Endothelial cell (in vitro differentiated cells): ENCODE data around the gene MAPKAPK2. TPM values are rescaled to one million over a fixed set of nuclear protein-coding genes. Genes with fewer than 3 reads are reported as not detected.

Experiments
- DNase-seq: peaks from one replicate; pipeline ENCODE4 v3.0.0; 2021; ENCODE audit warnings: low spot score
- H3K27ac Mint-ChIP-seq: one replicate; pipeline ENCODE4 v1.8.0; 2021; ENCODE audit warnings: mixed read lengths, inconsistent platforms; ENCODE audit not compliant: unreplicated experiment
- H3K27me3 Mint-ChIP-seq: one replicate; pipeline ENCODE4 v1.8.0; 2021; ENCODE audit warnings: mild to moderate bottlenecking, moderate library complexity, mixed read lengths, inconsistent platforms; ENCODE audit not compliant: unreplicated experiment
- H3K36me3 Mint-ChIP-seq: one replicate; pipeline ENCODE4 v1.8.0; 2021; ENCODE audit warnings: mild to moderate bottlenecking, low read depth, mixed read lengths, inconsistent platforms; ENCODE audit not compliant: unreplicated experiment
- H3K4me1 Mint-ChIP-seq: one replicate; pipeline ENCODE4 v1.8.0; 2021; ENCODE audit warnings: mild to moderate bottlenecking, mixed read lengths, inconsistent platforms; ENCODE audit not compliant: unreplicated experiment
- H3K4me3 Mint-ChIP-seq: one replicate; pipeline ENCODE4 v1.8.0; 2021; ENCODE audit warnings: mild to moderate bottlenecking, mixed read lengths, inconsistent platforms; ENCODE audit not compliant: unreplicated experiment
- H3K9me3 Mint-ChIP-seq: one replicate; pipeline ENCODE4 v1.8.0; 2021; ENCODE audit warnings: mixed read lengths, inconsistent platforms; ENCODE audit not compliant: unreplicated experiment
- CTCF ChIP-seq: fragments of 200-600 bp; sonication (generic); IDR thresholded peaks from one replicate; pipeline ENCODE4 v1.5.0; 2021; ENCODE audit warnings: antibody characterized with exemption; ENCODE audit not compliant: unreplicated experiment
- total RNA-seq: library from RNA; stranded (reverse); fragmentation: NEBNext Ultra II Directional; extraction: Animal tissue kit (Norgen Biotek cat#: 25700); gene quantifications from one replicate; pipeline ENCODE4 v1.2.1, GENCODE V29; 2021; ENCODE audit not compliant: unreplicated experiment

Gene MAPKAPK2
- total RNA-seq, 1 donor from 2014 or later = 109 TPM

- H3K27me3 Mint-ChIP-seq = peaks cover 8% of the 10 kb centered on the region
- no peak overlapping the region for H3K4me3 Mint-ChIP-seq
- H3K36me3 Mint-ChIP-seq = no peaks in the 10 kb centered on the region
- H3K9me3 Mint-ChIP-seq = no peaks in the 10 kb centered on the region
- DNase-seq = no peak
- TF ChIP-seq CTCF = no peak
- no peak overlapping the region for H3K27ac Mint-ChIP-seq
- H3K4me1 Mint-ChIP-seq = peaks cover 34% of the 10 kb centered on the region
Measured at GRCh38 chr1:206769304-206769731, 84.6 kb downstream of the MAPKAPK2 start.

DNA sequence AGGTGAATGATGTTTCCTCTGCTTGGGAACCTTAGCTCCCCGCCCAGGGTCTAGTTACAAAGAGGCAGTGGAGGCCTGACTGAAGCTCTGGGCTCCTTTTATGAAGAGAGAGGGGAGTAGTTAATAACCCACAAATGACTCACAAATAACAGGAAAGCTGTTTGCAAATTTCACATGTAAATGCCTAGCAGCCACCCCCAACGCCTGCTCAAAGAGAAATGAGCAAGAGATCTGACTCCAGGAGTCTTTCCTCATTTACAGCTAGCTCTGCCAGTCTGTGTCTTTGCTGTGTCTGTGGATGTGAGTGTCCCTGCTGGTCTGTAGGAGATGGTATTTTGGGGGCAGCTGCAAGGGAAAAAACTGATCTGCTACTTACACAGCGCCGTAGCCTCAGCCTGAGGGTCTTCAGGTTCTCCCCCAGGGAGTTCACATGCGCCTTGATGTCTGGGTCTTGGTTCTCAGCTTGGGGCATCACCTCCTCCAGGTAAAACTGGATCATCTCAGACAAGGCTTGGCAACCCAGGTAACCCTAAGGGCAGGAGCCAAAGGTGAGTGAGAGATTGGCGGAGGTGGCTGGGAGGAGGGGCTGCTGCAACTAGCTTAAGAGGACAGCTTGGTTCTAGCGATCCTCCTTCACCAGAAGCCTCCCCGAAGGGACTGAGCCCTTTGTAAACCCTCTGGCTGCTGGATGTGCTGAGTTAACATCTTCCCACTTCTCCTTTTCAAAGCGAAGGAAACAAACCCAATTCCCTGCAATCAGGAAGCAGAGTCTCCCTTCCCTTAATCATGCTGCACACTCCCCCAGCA is 86.0 kb downstream of the MAPKAPK2 start, which contains the start of gene IL19:
Gene IL19, plus strand, starts transcription at position 243 of the 807 bp plus-strand sequence. CDS start 65,890 bp downstream, outside the sequence.
- Mint-ChIP-seq H3K9me3 (no peaks in the 10 kb centered on the region), H3K36me3 (no peaks in the 10 kb centered on the region), H3K27me3 (peaks cover 9% of the 10 kb centered on the region), H3K4me3 (no peak within 1 kb of the TSS), H3K27ac (no peak within 1 kb of the TSS), H3K4me1 (peaks cover 34% of the 10 kb centered on the region)
- no peak for TF ChIP-seq CTCF
- DNase-seq = no peak

DNA sequence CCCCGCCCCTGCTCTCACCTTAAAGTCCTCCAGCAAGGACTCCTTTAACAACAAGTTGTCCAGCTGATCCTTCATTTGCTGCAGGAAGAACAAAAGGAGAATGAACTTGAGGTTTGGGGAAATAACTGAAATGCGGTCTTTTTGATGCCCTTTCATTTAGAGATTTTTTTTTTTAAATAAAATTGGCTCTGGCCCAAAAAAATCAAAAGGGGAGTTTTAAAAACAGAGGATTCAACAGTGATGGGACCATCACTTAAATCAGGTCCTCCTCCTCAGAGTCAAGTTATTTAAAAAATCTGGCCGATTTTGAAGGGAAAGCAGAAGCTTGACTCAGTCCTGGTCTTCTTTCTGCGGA is 86.6 kb downstream of the MAPKAPK2 start:
- Mint-ChIP-seq H3K36me3 (no peaks in the 10 kb centered on the region), H3K27ac (no peak overlapping the region), H3K9me3 (no peaks in the 10 kb centered on the region), H3K4me3 (no peak overlapping the region), H3K4me1 (peaks cover 29% of the 10 kb centered on the region), H3K27me3 (peaks cover 9% of the 10 kb centered on the region)
- no peak for TF ChIP-seq CTCF
- DNase-seq = no peak

- Mint-ChIP-seq H3K4me3 (no peak within 1 kb of the TSS), H3K4me1 (peaks cover 21% of the 10 kb centered on the region), H3K27me3 (peaks cover 9% of the 10 kb centered on the region), H3K9me3 (no peaks in the 10 kb centered on the region), H3K36me3 (no peaks in the 10 kb centered on the region), H3K27ac (no peak within 1 kb of the TSS)
- TF ChIP-seq CTCF = no peak
- no peak for DNase-seq
Measured at GRCh38 chr1:206772243-206772937, 87.7 kb downstream of the MAPKAPK2 start, which contains the start of gene IL10. Gene IL10 (minus strand): TSS chr1:206772494. CDS start chr1:206772435, 59 bp downstream.

DNA sequence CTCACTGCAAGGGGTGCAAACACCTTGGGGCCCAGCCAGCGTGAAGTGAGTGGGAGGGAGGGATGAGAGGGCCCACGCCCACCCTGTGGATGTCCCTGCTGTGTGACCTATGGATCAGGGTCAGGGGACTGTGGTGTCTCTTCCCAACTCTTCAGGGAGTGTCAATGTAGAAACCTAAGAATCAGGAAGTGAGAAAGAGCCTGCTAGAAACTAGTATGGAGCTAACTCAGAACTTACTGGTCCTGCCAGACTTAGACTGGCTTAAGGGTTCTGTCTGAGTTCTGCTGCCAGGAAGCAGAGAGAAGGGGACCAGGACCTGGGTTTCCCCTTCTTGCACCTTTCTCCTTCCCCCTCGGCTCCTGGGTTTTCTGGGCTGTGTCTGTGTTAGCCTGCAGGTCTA is 89.4 kb downstream of the MAPKAPK2 start:
- TF ChIP-seq CTCF = no peak
- Mint-ChIP-seq H3K36me3 (no peaks in the 10 kb centered on the region), H3K9me3 (no peaks in the 10 kb centered on the region), H3K27ac (no peak overlapping the region), H3K4me1 (peaks cover 21% of the 10 kb centered on the region), H3K4me3 (no peak overlapping the region), H3K27me3 (peaks cover 9% of the 10 kb centered on the region)
- no peak for DNase-seq
